Neuronal stem cell (in vitro differentiated cells): Measurements from ENCODE around the gene SMARCA2.

Source experiments
- DNase-seq: peaks from one replicate; pipeline ENCODE4 v3.0.0-alpha.2; 2013; ENCODE audit warnings: low spot score
- H2AFZ ChIP-seq: one replicate; pipeline ENCODE4 v1.6.1; 2013; ENCODE audit warnings: mild to moderate bottlenecking, low read length, inconsistent platforms
- H2AK5ac ChIP-seq: 2 replicates; pipeline ENCODE4 v1.6.1; 2013; ENCODE audit warnings: low read depth, mild to moderate bottlenecking, inconsistent platforms, low read length, moderate library complexity, mixed read lengths
- H2BK120ac ChIP-seq: 2 replicates; pipeline ENCODE4 v1.6.1; 2013; ENCODE audit warnings: low read depth, mild to moderate bottlenecking, inconsistent platforms, low read length, moderate library complexity, mixed read lengths
- H2BK12ac ChIP-seq: one replicate; pipeline ENCODE4 v1.6.1; 2013; ENCODE audit warnings: low read length, inconsistent platforms
- H2BK15ac ChIP-seq: 2 replicates; pipeline ENCODE4 v1.6.1; 2013; ENCODE audit warnings: mild to moderate bottlenecking, low read length, inconsistent platforms, mixed read lengths
- H2BK5ac ChIP-seq: one replicate; pipeline ENCODE4 v1.6.1; 2013; ENCODE audit warnings: inconsistent platforms, mild to moderate bottlenecking, low read length, moderate library complexity
- H3K14ac ChIP-seq: one replicate; pipeline ENCODE4 v1.6.1; 2013; ENCODE audit warnings: low read length, inconsistent platforms
- H3K18ac ChIP-seq: 2 replicates; pipeline ENCODE4 v1.6.1; 2013; ENCODE audit warnings: low read length, inconsistent platforms
- H3K23ac ChIP-seq: 2 replicates; pipeline ENCODE4 v1.6.1; 2013; ENCODE audit warnings: low read depth, mild to moderate bottlenecking, mixed read lengths, low read length, inconsistent platforms; ENCODE audit not compliant: poor library complexity
- H3K27ac ChIP-seq: replicated peaks from 3 replicates; pipeline ENCODE4 v1.5.1; 2013; ENCODE audit warnings: low read length, inconsistent platforms
- H3K27me3 ChIP-seq, 3 experiments: 2 replicates each; pipeline ENCODE4 v1.6.1; 2013; ENCODE audit warnings: low read length in 3 of 3, mild to moderate bottlenecking in 2 of 3, inconsistent platforms in 1 of 3, low read depth in 1 of 3, mixed read lengths in 1 of 3, moderate library complexity in 1 of 3; ENCODE audit not compliant: control insufficient read depth in 3 of 3, insufficient read depth in 3 of 3
- H3K36me3 ChIP-seq, 2 donors: replicated peaks in 1 of 2; 2 replicates each; pipeline ENCODE4 v1.6.1; 2013; ENCODE audit warnings: low read length in 2 of 2; ENCODE audit not compliant: control insufficient read depth in 2 of 2, insufficient read depth in 2 of 2
- H3K4ac ChIP-seq: 2 replicates; pipeline ENCODE4 v1.6.1; 2013; ENCODE audit warnings: inconsistent platforms, mild to moderate bottlenecking, low read length, moderate library complexity
- H3K4me1 ChIP-seq, 2 donors: 1 replicate in 1 of 2; 2 replicates in 1 of 2; pipeline ENCODE4 v1.6.1; 2013; ENCODE audit warnings: low read length in 2 of 2, low read depth in 1 of 2; ENCODE audit not compliant: control insufficient read depth in 2 of 2, insufficient read depth in 1 of 2
- H3K4me2 ChIP-seq: one replicate; pipeline ENCODE4 v1.6.1; 2013; ENCODE audit warnings: mild to moderate bottlenecking, low read length, inconsistent platforms; ENCODE audit not compliant: insufficient read depth, poor library complexity, severe bottlenecking
- H3K4me3 ChIP-seq, 2 donors: 2 replicates each; pipeline ENCODE4 v1.5.1; 2013; ENCODE audit warnings: low read length in 2 of 2, mild to moderate bottlenecking in 2 of 2, inconsistent platforms in 1 of 2, moderate library complexity in 1 of 2
- H3K79me1 ChIP-seq: one replicate; pipeline ENCODE4 v1.6.1; 2013; ENCODE audit warnings: low read depth, mild to moderate bottlenecking, inconsistent platforms, low read length, moderate library complexity
- H3K9ac ChIP-seq: one replicate; pipeline ENCODE4 v1.6.1; 2013; ENCODE audit warnings: mild to moderate bottlenecking, low read depth, low read length, inconsistent platforms; ENCODE audit not compliant: poor library complexity
- H3K9me3 ChIP-seq, 2 donors: replicated peaks in 1 of 2; 2 replicates each; pipeline versions ENCODE3 to v1.6.1; 2013; ENCODE audit warnings: low read length in 2 of 2, mild to moderate bottlenecking in 2 of 2, inconsistent platforms in 1 of 2, low read depth in 1 of 2, mixed read lengths in 1 of 2, moderate library complexity in 1 of 2; ENCODE audit not compliant: control insufficient read depth in 2 of 2, insufficient read depth in 1 of 2
- H4K8ac ChIP-seq: one replicate; pipeline ENCODE4 v1.6.1; 2013; ENCODE audit warnings: low read depth, mild to moderate bottlenecking, inconsistent platforms, low read length, moderate library complexity
- H4K91ac ChIP-seq: one replicate; pipeline ENCODE4 v1.6.1; 2013; ENCODE audit warnings: low read length, low read depth, mild to moderate bottlenecking, inconsistent platforms; ENCODE audit not compliant: poor library complexity
- WGBS, 2 donors: extraction: QIAGEN DNeasy Blood & Tissue Kit; methylation state at CpG; one replicate each; pipeline ENCODE4 v1.1.7; 2013; ENCODE audit warnings: missing lambda C conversion rate in 2 of 2, mixed read lengths in 1 of 2; ENCODE audit not compliant: insufficient read length in 2 of 2, insufficient replicate concordance in 1 of 2; ENCODE audit errors: extremely low coverage in 2 of 2; 5-methylcytosine and 5-hydroxymethylcytosine counted together

The SMARCA2 gene

DNA sequence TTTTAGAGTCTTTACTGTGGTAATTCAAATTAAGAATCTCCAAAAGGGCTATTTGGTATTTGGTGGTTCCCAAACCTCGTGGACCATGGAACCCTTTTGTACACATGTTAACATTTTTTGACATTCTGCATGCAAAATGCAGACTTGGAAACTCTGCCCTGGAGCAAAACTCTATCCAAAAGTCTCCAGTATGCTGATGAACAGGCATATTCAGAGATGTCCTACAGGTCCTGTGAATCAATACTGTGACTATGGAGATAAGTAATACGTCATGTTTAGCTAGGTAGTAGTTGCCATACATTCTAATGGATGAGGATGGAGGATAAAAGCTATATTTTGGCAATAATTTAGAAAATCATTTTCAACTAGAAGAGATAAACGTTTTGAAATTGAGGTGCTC lies 218.1 kb downstream of the SMARCA2 start:
- no peak overlapping the region for H3K4ac ChIP-seq
- H3K18ac ChIP-seq: no peak overlapping the region
- no peak overlapping the region for H3K27ac ChIP-seq
- no peak overlapping the region for H4K8ac ChIP-seq
- no peak overlapping the region for H2AFZ ChIP-seq
- H2AK5ac ChIP-seq: no peak overlapping the region
- no peak overlapping the region for H3K9ac ChIP-seq
- peaks cover 0 to 6% of the 10 kb centered on the region in 2 donors for H3K9me3 ChIP-seq
- H2BK5ac ChIP-seq: no peak overlapping the region
- H2BK120ac ChIP-seq: no peak overlapping the region
- H2BK15ac ChIP-seq: no peak overlapping the region
- no CpG with 5 or more reads among the region's 3 CpGs for WGBS, 2 donors
- H3K4me2 ChIP-seq: no peak overlapping the region
- H4K91ac ChIP-seq: no peak overlapping the region
- H3K4me1 ChIP-seq: peaks cover 4 to 5% of the 10 kb centered on the region in 2 donors
- no peaks in the 10 kb centered on the region for H3K27me3 ChIP-seq
- H3K79me1 ChIP-seq: no peaks in the 10 kb centered on the region
- H3K4me3 ChIP-seq: no peak overlapping the region
- H3K23ac ChIP-seq: no peak overlapping the region
- H3K14ac ChIP-seq: no peak overlapping the region
- no peaks in the 10 kb centered on the region for H3K36me3 ChIP-seq
- H2BK12ac ChIP-seq: no peak overlapping the region
- DNase-seq: no peak

DNA sequence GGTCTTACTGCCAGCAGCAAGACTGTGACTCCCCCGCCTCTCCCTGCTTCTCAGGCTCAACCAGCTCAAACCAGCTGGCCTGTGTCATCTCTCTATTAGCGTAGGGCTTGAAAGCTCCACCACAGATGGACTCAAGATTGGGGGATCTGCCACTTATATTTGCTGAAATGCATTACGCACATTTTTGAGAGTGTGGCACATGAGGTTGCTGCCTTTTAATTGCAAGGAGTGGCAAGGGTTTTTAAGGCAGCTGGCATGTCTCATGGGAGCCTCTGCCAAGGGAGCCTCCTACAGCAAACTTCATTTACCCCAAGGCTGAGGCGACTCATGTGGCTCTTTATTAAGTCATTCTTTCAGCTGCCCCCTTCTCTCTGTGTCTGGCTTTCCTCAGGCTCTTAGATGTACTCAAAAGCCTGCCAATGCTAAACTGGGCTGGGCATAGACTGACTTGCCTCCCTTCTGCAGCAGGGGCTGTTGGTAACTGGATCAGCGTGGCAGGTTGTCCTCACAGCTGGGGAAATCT lies 219.3 kb downstream of the SMARCA2 start:
- H4K8ac ChIP-seq: no peak overlapping the region
- DNase-seq: no peak
- H2BK120ac ChIP-seq: no peak overlapping the region
- H4K91ac ChIP-seq: no peak overlapping the region
- H3K4ac ChIP-seq: no peak overlapping the region
- no peaks in the 10 kb centered on the region for H3K27me3 ChIP-seq
- peaks cover 4 to 5% of the 10 kb centered on the region in 2 donors for H3K4me1 ChIP-seq
- H2AFZ ChIP-seq: peak overlapping the region; percentile 76
- H3K14ac ChIP-seq: no peak overlapping the region
- H3K23ac ChIP-seq: no peak overlapping the region
- H3K36me3 ChIP-seq: no peaks in the 10 kb centered on the region
- no CpG with 5 or more reads among the region's 5 CpGs for WGBS, 2 donors
- H3K79me1 ChIP-seq: no peaks in the 10 kb centered on the region
- H2BK12ac ChIP-seq: no peak overlapping the region
- no peak overlapping the region for H3K9ac ChIP-seq
- no peak overlapping the region for H3K4me2 ChIP-seq
- no peak overlapping the region for H3K27ac ChIP-seq
- no peak overlapping the region for H2BK5ac ChIP-seq
- no peak overlapping the region for H3K4me3 ChIP-seq
- no peaks in the 10 kb centered on the region for H3K9me3 ChIP-seq
- no peak overlapping the region for H2BK15ac ChIP-seq
- H2AK5ac ChIP-seq: no peak overlapping the region
- H3K18ac ChIP-seq: no peak overlapping the region

DNA sequence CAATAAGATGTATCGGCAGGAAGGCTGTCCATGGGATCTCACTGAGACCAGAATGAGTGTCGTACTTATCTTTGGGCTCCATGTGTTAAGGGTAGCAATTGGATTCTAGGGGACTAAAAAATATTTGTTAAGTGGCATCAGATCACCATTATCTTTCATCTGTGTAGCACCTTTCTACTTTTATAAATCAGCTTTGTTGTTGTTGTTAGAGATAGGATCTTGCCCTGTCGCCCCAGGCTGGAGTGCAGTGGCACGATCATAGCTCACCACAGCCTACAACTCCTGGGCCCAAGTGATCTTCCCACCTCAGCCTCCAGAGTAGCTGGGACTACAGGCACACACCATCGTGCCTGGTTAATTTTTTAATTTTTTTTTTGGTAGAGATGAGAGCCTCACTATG lies 220.5 kb downstream of the SMARCA2 start:
- H3K14ac ChIP-seq: no peak overlapping the region
- H3K18ac ChIP-seq: no peak overlapping the region
- no peaks in the 10 kb centered on the region for H3K36me3 ChIP-seq
- no peaks in the 10 kb centered on the region for H3K79me1 ChIP-seq
- H2AFZ ChIP-seq: no peak overlapping the region
- no peak overlapping the region for H3K4me3 ChIP-seq
- no peak overlapping the region for H3K4me2 ChIP-seq
- H3K4ac ChIP-seq: no peak overlapping the region
- no peak for DNase-seq
- no peak overlapping the region for H3K23ac ChIP-seq
- H2BK15ac ChIP-seq: no peak overlapping the region
- H3K9ac ChIP-seq: no peak overlapping the region
- H4K8ac ChIP-seq: no peak overlapping the region
- no CpG with 5 or more reads among the region's 5 CpGs for WGBS, 2 donors
- H2BK120ac ChIP-seq: no peak overlapping the region
- no peak overlapping the region for H2BK12ac ChIP-seq
- no peak overlapping the region for H2AK5ac ChIP-seq
- H2BK5ac ChIP-seq: no peak overlapping the region
- no peak overlapping the region for H3K27ac ChIP-seq
- H4K91ac ChIP-seq: no peak overlapping the region
- no peaks in the 10 kb centered on the region for H3K27me3 ChIP-seq
- H3K4me1 ChIP-seq: peaks cover 4 to 10% of the 10 kb centered on the region in 2 donors
- no peaks in the 10 kb centered on the region for H3K9me3 ChIP-seq

GRCh38 chr9:2236850-2237249 lies 221.7 kb downstream of the SMARCA2 start:
- Histone ChIP-seq H3K79me1 (no peaks in the 10 kb centered on the region), H3K4ac (no peak overlapping the region), H2BK12ac (no peak overlapping the region), H3K36me3 (no peaks in the 10 kb centered on the region), H2BK15ac (no peak overlapping the region), H3K18ac (no peak overlapping the region), H3K27ac (no peak overlapping the region), H3K9me3 (no peaks in the 10 kb centered on the region), H3K14ac (no peak overlapping the region), H2AK5ac (no peak overlapping the region), H2BK5ac (no peak overlapping the region), H3K9ac (no peak overlapping the region), H4K8ac (no peak overlapping the region), H3K4me3 (no peak overlapping the region), H4K91ac (no peak overlapping the region), H2AFZ (no peak overlapping the region), H3K23ac (no peak overlapping the region), H3K27me3 (no peaks in the 10 kb centered on the region), H2BK120ac (no peak overlapping the region), H3K4me2 (no peak overlapping the region), H3K4me1 (peaks cover 6 to 10% of the 10 kb centered on the region in 2 donors)
- DNase-seq: no peak
- no CpG with 5 or more reads among the region's 3 CpGs for WGBS, 2 donors
